ENCODE results near the gene ARHGAP10. TPM values are rescaled to one million over a fixed set of nuclear protein-coding genes. Genes with fewer than 3 reads are reported as not detected.

Gene ARHGAP10
- total RNA-seq, 4 donors from 2014 or later, result 186 to 296 (median 192) TPM

DNA sequence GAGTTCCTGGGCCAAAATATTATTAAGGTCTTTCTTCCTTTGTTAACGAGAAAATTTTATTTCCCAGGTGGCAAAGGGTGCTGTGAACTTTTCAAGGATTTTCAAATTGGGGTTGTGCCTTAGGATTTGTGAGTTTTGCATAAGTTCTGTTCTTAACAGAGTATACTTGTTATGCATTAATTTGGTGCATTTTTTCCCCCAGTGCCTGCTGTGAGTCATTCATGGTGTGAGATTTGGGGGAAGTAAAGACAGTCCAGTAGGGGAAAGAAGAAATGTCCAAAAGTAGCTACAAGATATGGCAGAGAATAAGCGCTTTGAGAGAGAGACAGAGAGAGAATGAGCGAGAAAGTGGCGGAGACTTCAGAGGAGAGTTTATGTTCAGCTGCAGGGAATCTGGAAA, 239.2 kb downstream of the ARHGAP10 start:
- Histone ChIP-seq H3K4me1 (peaks cover 25 to 52% (median 45%) of the 10 kb centered on the region in 4 donors), H3K4me3 (no peak overlapping the region), H3K36me3 (peaks cover 4 to 46% (median 14%) of the 10 kb centered on the region in 4 donors), H3K27me3 (no peaks in the 10 kb centered on the region), H3K27ac (replicated peaks in 1 of 4) (no peak overlapping the region), H3K9me3 (no peaks in the 10 kb centered on the region)
- no peak for DNase-seq (ENCODE audit: extremely low spot score)
- 95% methylated on average over 4 of the region's 4 CpGs for WGBS
- intact Hi-C loops (cut with DNase I), result no loop called here
- TF ChIP-seq EP300 (IDR thresholded peaks at IDR 0.05) (no peak), POLR2AphosphoS5 (IDR thresholded peaks at IDR 0.05) (no peak), POLR2A (IDR thresholded peaks at IDR 0.05; ENCODE audit: low read depth) (no peak)
- TF ChIP-seq, protein P1, sequence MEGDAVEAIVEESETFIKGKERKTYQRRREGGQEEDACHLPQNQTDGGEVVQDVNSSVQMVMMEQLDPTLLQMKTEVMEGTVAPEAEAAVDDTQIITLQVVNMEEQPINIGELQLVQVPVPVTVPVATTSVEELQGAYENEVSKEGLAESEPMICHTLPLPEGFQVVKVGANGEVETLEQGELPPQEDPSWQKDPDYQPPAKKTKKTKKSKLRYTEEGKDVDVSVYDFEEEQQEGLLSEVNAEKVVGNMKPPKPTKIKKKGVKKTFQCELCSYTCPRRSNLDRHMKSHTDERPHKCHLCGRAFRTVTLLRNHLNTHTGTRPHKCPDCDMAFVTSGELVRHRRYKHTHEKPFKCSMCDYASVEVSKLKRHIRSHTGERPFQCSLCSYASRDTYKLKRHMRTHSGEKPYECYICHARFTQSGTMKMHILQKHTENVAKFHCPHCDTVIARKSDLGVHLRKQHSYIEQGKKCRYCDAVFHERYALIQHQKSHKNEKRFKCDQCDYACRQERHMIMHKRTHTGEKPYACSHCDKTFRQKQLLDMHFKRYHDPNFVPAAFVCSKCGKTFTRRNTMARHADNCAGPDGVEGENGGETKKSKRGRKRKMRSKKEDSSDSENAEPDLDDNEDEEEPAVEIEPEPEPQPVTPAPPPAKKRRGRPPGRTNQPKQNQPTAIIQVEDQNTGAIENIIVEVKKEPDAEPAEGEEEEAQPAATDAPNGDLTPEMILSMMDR (IDR thresholded peaks at IDR 0.05), result no peak

DNA sequence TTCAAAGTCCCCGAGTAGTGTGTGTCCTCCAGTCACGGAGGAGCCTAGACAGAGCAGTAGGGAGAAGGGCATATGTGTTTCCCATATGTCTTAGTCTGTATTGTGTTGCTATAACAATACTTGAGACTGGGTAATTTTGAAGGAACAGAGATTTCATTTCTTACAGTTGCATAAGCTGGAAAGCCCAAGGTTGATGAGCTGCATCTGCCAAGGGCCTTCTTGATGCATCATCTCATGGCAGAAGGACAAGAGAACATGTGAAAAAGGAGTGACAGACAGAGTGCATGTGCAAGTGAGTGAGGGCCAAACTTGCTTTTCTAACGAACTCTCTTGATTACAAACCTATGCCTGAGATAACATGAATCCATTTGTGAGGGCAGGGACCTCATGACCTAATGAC, 243.4 kb downstream of the ARHGAP10 start:
- intact Hi-C loops (cut with DNase I), result no loop called here
- no peak for DNase-seq (ENCODE audit: extremely low spot score)
- TF ChIP-seq POLR2AphosphoS5 (IDR thresholded peaks at IDR 0.05) (peak in 1 of 2 donors; percentile 13), POLR2A (IDR thresholded peaks at IDR 0.05; ENCODE audit: low read depth) (no peak), EP300 (IDR thresholded peaks at IDR 0.05) (no peak)
- TF ChIP-seq, protein P1 (IDR thresholded peaks at IDR 0.05), result no peak
- H3K4me1 ChIP-seq, result peaks cover 17 to 45% (median 38%) of the 10 kb centered on the region in 4 donors
- no peak overlapping the region for H3K4me3 ChIP-seq
- no peak overlapping the region for H3K27ac ChIP-seq (replicated peaks in 1 of 4)
- no peaks in the 10 kb centered on the region for H3K9me3 ChIP-seq
- WGBS, result 79% methylated on average over 3 of the region's 3 CpGs
- no peaks in the 10 kb centered on the region for H3K27me3 ChIP-seq
- H3K36me3 ChIP-seq, result peaks cover 0 to 30% (median 1%) of the 10 kb centered on the region in 4 donors

GRCh38 chr4:147975933-147976928, 244.3 kb downstream of the ARHGAP10 start:
- WGBS, result 90% methylated on average over 2 of the region's 2 CpGs
- Histone ChIP-seq H3K4me1 (peaks cover 17 to 49% (median 45%) of the 10 kb centered on the region in 4 donors), H3K27ac (replicated peaks in 1 of 4) (no peak overlapping the region), H3K36me3 (peaks cover 0 to 28% (median 1%) of the 10 kb centered on the region in 4 donors), H3K4me3 (no peak overlapping the region), H3K9me3 (no peaks in the 10 kb centered on the region), H3K27me3 (no peaks in the 10 kb centered on the region)
- TF ChIP-seq POLR2A (IDR thresholded peaks at IDR 0.05; ENCODE audit: low read depth) (no peak), EP300 (IDR thresholded peaks at IDR 0.05) (no peak), POLR2AphosphoS5 (IDR thresholded peaks at IDR 0.05) (no peak)
- TF ChIP-seq, protein P1 (IDR thresholded peaks at IDR 0.05), result no peak
- no peak for DNase-seq (ENCODE audit: extremely low spot score)
- intact Hi-C loops (cut with DNase I), result no loop called here

GRCh38 chr4:147980586-147980985, 248.7 kb downstream of the ARHGAP10 start:
- peaks cover 23 to 70% (median 60%) of the 10 kb centered on the region in 4 donors for H3K4me1 ChIP-seq
- H3K27me3 ChIP-seq, result no peaks in the 10 kb centered on the region
- no peak overlapping the region for H3K27ac ChIP-seq (replicated peaks in 1 of 4)
- intact Hi-C loops (cut with DNase I), result no loop called here
- no peaks in the 10 kb centered on the region for H3K9me3 ChIP-seq
- DNase-seq (ENCODE audit: extremely low spot score), result no peak
- H3K36me3 ChIP-seq, result peaks cover 0 to 5% (median 0%) of the 10 kb centered on the region in 4 donors
- TF ChIP-seq, protein P1 (IDR thresholded peaks at IDR 0.05), result no peak
- TF ChIP-seq EP300 (IDR thresholded peaks at IDR 0.05), result no peak
- TF ChIP-seq POLR2AphosphoS5 (IDR thresholded peaks at IDR 0.05), result no peak
- no peak for TF ChIP-seq POLR2A (IDR thresholded peaks at IDR 0.05; ENCODE audit: low read depth)
- no peak overlapping the region for H3K4me3 ChIP-seq
- WGBS, result 69% methylated on average over 3 of the region's 3 CpGs

Data from esophagus muscularis mucosa (tissue), 4 donors.